Karpas-422 (cell line): ENCODE measurements around the gene PDCD10. TPM values are rescaled to one million over a fixed set of nuclear protein-coding genes. Genes with fewer than 3 reads are reported as not detected.

Source experiments
- DNase-seq: peaks from one replicate; pipeline ENCODE4 v3.0.0-alpha.2; 2015
- H2AFZ ChIP-seq: fragments of 200-600 bp; sonication (generic); 2 replicates; pipeline ENCODE4 v1.6.1; 2014; ENCODE audit warnings: antibody characterized with exemption, low read length, mixed read lengths
- H3K27ac ChIP-seq: fragments of 200-600 bp; sonication (generic); 2 replicates; pipeline ENCODE4 v1.5.1; 2014; ENCODE audit warnings: mild to moderate bottlenecking, low read length, moderate library complexity
- H3K27me3 ChIP-seq: fragments of 200-600 bp; sonication (generic); 2 replicates; pipeline ENCODE4 v1.6.1; 2014; ENCODE audit warnings: low read length, mixed read lengths
- H3K36me3 ChIP-seq: fragments of 200-600 bp; sonication (generic); 2 replicates; pipeline ENCODE4 v1.6.1; 2014; ENCODE audit warnings: low read length, mixed read lengths; ENCODE audit not compliant: insufficient read depth
- H3K4me1 ChIP-seq: fragments of 200-600 bp; sonication (generic); 2 replicates; pipeline ENCODE4 v1.6.1; 2014; ENCODE audit warnings: mild to moderate bottlenecking, low read length, mixed read lengths
- H3K4me2 ChIP-seq: fragments of 200-600 bp; sonication (generic); 2 replicates; pipeline ENCODE4 v1.6.1; 2014; ENCODE audit warnings: low read length, low read depth, mild to moderate bottlenecking; ENCODE audit not compliant: poor library complexity, severe bottlenecking
- H3K4me3 ChIP-seq: fragments of 200-600 bp; sonication (generic); 2 replicates; pipeline ENCODE4 v1.5.1; 2014; ENCODE audit warnings: mild to moderate bottlenecking, antibody characterized with exemption, low read length, mixed read lengths
- H3K79me2 ChIP-seq: fragments of 200-600 bp; sonication (generic); 2 replicates; pipeline ENCODE4 v1.6.1; 2014; ENCODE audit warnings: mild to moderate bottlenecking, low read length, mixed read lengths
- H3K9ac ChIP-seq: fragments of 200-600 bp; sonication (generic); 2 replicates; pipeline ENCODE4 v1.6.0; 2014; ENCODE audit warnings: low read length
- H3K9me2 ChIP-seq: fragments of 200-600 bp; sonication (generic), shearing (Covaris generic); replicated peaks from 2 replicates; pipeline ENCODE4 v1.6.0; 2014; ENCODE audit warnings: mild to moderate bottlenecking, low read length, moderate library complexity; ENCODE audit not compliant: insufficient read depth
- H3K9me3 ChIP-seq: fragments of 300-700, 200-600 bp; sonication (generic); 2 replicates; pipeline ENCODE4 v1.6.1; 2014; ENCODE audit warnings: low read length, mixed read lengths
- H4K20me1 ChIP-seq: fragments of 200-600 bp; sonication (generic); 2 replicates; pipeline ENCODE4 v1.6.1; 2014; ENCODE audit warnings: mild to moderate bottlenecking, antibody characterized with exemption, low read length, low read depth; ENCODE audit not compliant: insufficient read depth
- total RNA-seq: library from RNA; depleted of rRNA; stranded (reverse); fragments of >200 nt; shearing (Covaris generic); gene quantifications from 2 replicates; pipeline ENCODE4 v1.2.3, GENCODE V29; 2014; ENCODE audit warnings: low replicate concordance

Gene PDCD10
- total RNA-seq, 1 experiment from 2014 or later, result 75.0 TPM

- H3K27me3 ChIP-seq, result no peaks in the 10 kb centered on the region
- H3K27ac ChIP-seq, result no peak overlapping the region
- no peaks in the 10 kb centered on the region for H4K20me1 ChIP-seq
- peaks cover 95% of the 10 kb centered on the region for H3K79me2 ChIP-seq
- H3K4me3 ChIP-seq, result no peak overlapping the region
- DNase-seq, result no peak
- H3K9ac ChIP-seq, result no peak overlapping the region
- no peak overlapping the region for H3K4me2 ChIP-seq
- no peaks in the 10 kb centered on the region for H3K4me1 ChIP-seq
- no peak overlapping the region for H2AFZ ChIP-seq
- no peaks in the 10 kb centered on the region for H3K9me2 ChIP-seq
- H3K9me3 ChIP-seq, result no peaks in the 10 kb centered on the region
- H3K36me3 ChIP-seq, result peaks cover 65% of the 10 kb centered on the region
Measured at GRCh38 chr3:167714871-167715270, 19.8 kb downstream of the PDCD10 start.

- Histone ChIP-seq H3K9me2 (no peaks in the 10 kb centered on the region), H3K4me3 (no peak overlapping the region), H3K27me3 (no peaks in the 10 kb centered on the region), H2AFZ (no peak overlapping the region), H3K27ac (no peak overlapping the region), H3K9me3 (no peaks in the 10 kb centered on the region), H3K4me2 (no peak overlapping the region), H3K36me3 (peaks cover 51% of the 10 kb centered on the region), H3K4me1 (no peaks in the 10 kb centered on the region), H3K9ac (no peak overlapping the region), H4K20me1 (no peaks in the 10 kb centered on the region), H3K79me2 (peaks cover 98% of the 10 kb centered on the region)
- no peak for DNase-seq
Measured at GRCh38 chr3:167712445-167712844, 22.2 kb downstream of the PDCD10 start.

- H3K79me2 ChIP-seq, result peaks cover 96% of the 10 kb centered on the region
- peaks cover 46% of the 10 kb centered on the region for H3K36me3 ChIP-seq
- no peak for DNase-seq
- no peaks in the 10 kb centered on the region for H3K9me3 ChIP-seq
- H4K20me1 ChIP-seq, result no peaks in the 10 kb centered on the region
- H3K27ac ChIP-seq, result no peak overlapping the region
- no peak overlapping the region for H3K4me2 ChIP-seq
- H3K9ac ChIP-seq, result no peak overlapping the region
- no peak overlapping the region for H2AFZ ChIP-seq
- no peaks in the 10 kb centered on the region for H3K27me3 ChIP-seq
- H3K4me3 ChIP-seq, result no peak overlapping the region
- no peaks in the 10 kb centered on the region for H3K4me1 ChIP-seq
- no peaks in the 10 kb centered on the region for H3K9me2 ChIP-seq
Measured at GRCh38 chr3:167711439-167711838, 23.3 kb downstream of the PDCD10 start.

- H3K27me3 ChIP-seq, result no peaks in the 10 kb centered on the region
- no peak overlapping the region for H2AFZ ChIP-seq
- no peak for DNase-seq
- no peaks in the 10 kb centered on the region for H4K20me1 ChIP-seq
- no peaks in the 10 kb centered on the region for H3K9me3 ChIP-seq
- H3K4me1 ChIP-seq, result no peaks in the 10 kb centered on the region
- no peak overlapping the region for H3K27ac ChIP-seq
- no peak overlapping the region for H3K4me2 ChIP-seq
- no peak overlapping the region for H3K9ac ChIP-seq
- H3K9me2 ChIP-seq, result no peaks in the 10 kb centered on the region
- peaks cover 47% of the 10 kb centered on the region for H3K36me3 ChIP-seq
- H3K4me3 ChIP-seq, result no peak overlapping the region
- peaks cover 97% of the 10 kb centered on the region for H3K79me2 ChIP-seq
Measured at GRCh38 chr3:167710552-167710951, 24.1 kb downstream of the PDCD10 start.

GRCh38 chr3:167709690-167710089 is 25.0 kb downstream of the PDCD10 start:
- Histone ChIP-seq H3K4me1 (no peaks in the 10 kb centered on the region), H3K79me2 (peaks cover 95% of the 10 kb centered on the region), H3K27me3 (no peaks in the 10 kb centered on the region), H3K9me3 (no peaks in the 10 kb centered on the region), H2AFZ (no peak overlapping the region), H3K36me3 (peaks cover 39% of the 10 kb centered on the region), H3K4me2 (no peak overlapping the region), H3K4me3 (no peak overlapping the region), H4K20me1 (no peaks in the 10 kb centered on the region), H3K27ac (no peak overlapping the region), H3K9me2 (no peaks in the 10 kb centered on the region), H3K9ac (no peak overlapping the region)
- DNase-seq, result no peak

GRCh38 chr3:167705840-167706239 is 28.9 kb downstream of the PDCD10 start:
- no peak overlapping the region for H2AFZ ChIP-seq
- no peak overlapping the region for H3K4me3 ChIP-seq
- peaks cover 48% of the 10 kb centered on the region; the same call in 1 of the 2 replicates for H3K36me3 ChIP-seq
- H3K9me3 ChIP-seq, result no peaks in the 10 kb centered on the region
- H3K27me3 ChIP-seq, result no peaks in the 10 kb centered on the region
- no peak for DNase-seq
- no peak overlapping the region for H3K9ac ChIP-seq
- no peak overlapping the region for H3K4me2 ChIP-seq
- H3K27ac ChIP-seq, result no peak overlapping the region
- H4K20me1 ChIP-seq, result no peaks in the 10 kb centered on the region
- H3K4me1 ChIP-seq, result no peaks in the 10 kb centered on the region
- H3K9me2 ChIP-seq, result no peaks in the 10 kb centered on the region
- peaks cover 86% of the 10 kb centered on the region for H3K79me2 ChIP-seq

GRCh38 chr3:167700926-167701325 is 33.8 kb downstream of the PDCD10 start:
- H3K36me3 ChIP-seq, result peaks cover 47% of the 10 kb centered on the region; the same call in 1 of the 2 replicates
- no peaks in the 10 kb centered on the region for H4K20me1 ChIP-seq
- H3K9me3 ChIP-seq, result no peaks in the 10 kb centered on the region
- H3K27ac ChIP-seq, result no peak overlapping the region
- H3K9me2 ChIP-seq, result no peaks in the 10 kb centered on the region
- no peaks in the 10 kb centered on the region for H3K4me1 ChIP-seq
- H3K27me3 ChIP-seq, result no peaks in the 10 kb centered on the region
- H3K4me2 ChIP-seq, result no peak overlapping the region
- H3K4me3 ChIP-seq, result no peak overlapping the region
- no peak for DNase-seq
- H3K9ac ChIP-seq, result no peak overlapping the region
- H3K79me2 ChIP-seq, result peaks cover 78% of the 10 kb centered on the region
- no peak overlapping the region for H2AFZ ChIP-seq

GRCh38 chr3:167700046-167700445 is 34.6 kb downstream of the PDCD10 start:
- Histone ChIP-seq H3K27ac (no peak overlapping the region), H3K27me3 (no peaks in the 10 kb centered on the region), H3K79me2 (peaks cover 77% of the 10 kb centered on the region), H3K4me3 (no peak overlapping the region), H2AFZ (no peak overlapping the region), H4K20me1 (no peaks in the 10 kb centered on the region), H3K36me3 (peaks cover 50% of the 10 kb centered on the region; the same call in 1 of the 2 replicates), H3K9ac (no peak overlapping the region), H3K4me1 (no peaks in the 10 kb centered on the region), H3K4me2 (no peak overlapping the region), H3K9me2 (no peaks in the 10 kb centered on the region), H3K9me3 (no peaks in the 10 kb centered on the region)
- no peak for DNase-seq

- H3K79me2 ChIP-seq, result peaks cover 66% of the 10 kb centered on the region
- no peak overlapping the region for H3K27ac ChIP-seq
- no peaks in the 10 kb centered on the region for H4K20me1 ChIP-seq
- peaks cover 33% of the 10 kb centered on the region; the same call in 1 of the 2 replicates for H3K36me3 ChIP-seq
- no peaks in the 10 kb centered on the region for H3K9me2 ChIP-seq
- H3K9ac ChIP-seq, result no peak overlapping the region
- DNase-seq, result no peak
- peaks cover 29% of the 10 kb centered on the region for H3K4me1 ChIP-seq
- H2AFZ ChIP-seq, result no peak overlapping the region
- H3K9me3 ChIP-seq, result no peaks in the 10 kb centered on the region
- H3K4me2 ChIP-seq, result no peak overlapping the region
- H3K4me3 ChIP-seq, result no peak overlapping the region
- H3K27me3 ChIP-seq, result no peaks in the 10 kb centered on the region
Measured at GRCh38 chr3:167694121-167694520, 40.6 kb downstream of the PDCD10 start.
